Measurements from ENCODE around the gene PLCL1. TPM values are rescaled to one million over a fixed set of nuclear protein-coding genes. Genes with fewer than 3 reads are reported as not detected.

Gene PLCL1
- total RNA-seq, 1 experiment from 2014 or later = 1.6 TPM

- peaks cover 15% of the 10 kb centered on the region for H3K27me3 Mint-ChIP-seq (ENCODE audit: insufficient read depth, unreplicated experiment)
- H3K36me3 ChIP-seq (ENCODE audit: control insufficient read depth, insufficient read depth, low read length) = no peaks in the 10 kb centered on the region
- ChIA-PET POLR2A (no interaction called here), CTCF (interaction anchor here (0.6 kb wide), 1 partner anchor 484 kb away, joined by 8 read pairs; no protein-coding TSS in a partner anchor)
- intact Hi-C loops (cut with micrococcal nuclease; ENCODE audit: unreplicated experiment) = no loop called here
- TF ChIP-seq, protein P1, sequence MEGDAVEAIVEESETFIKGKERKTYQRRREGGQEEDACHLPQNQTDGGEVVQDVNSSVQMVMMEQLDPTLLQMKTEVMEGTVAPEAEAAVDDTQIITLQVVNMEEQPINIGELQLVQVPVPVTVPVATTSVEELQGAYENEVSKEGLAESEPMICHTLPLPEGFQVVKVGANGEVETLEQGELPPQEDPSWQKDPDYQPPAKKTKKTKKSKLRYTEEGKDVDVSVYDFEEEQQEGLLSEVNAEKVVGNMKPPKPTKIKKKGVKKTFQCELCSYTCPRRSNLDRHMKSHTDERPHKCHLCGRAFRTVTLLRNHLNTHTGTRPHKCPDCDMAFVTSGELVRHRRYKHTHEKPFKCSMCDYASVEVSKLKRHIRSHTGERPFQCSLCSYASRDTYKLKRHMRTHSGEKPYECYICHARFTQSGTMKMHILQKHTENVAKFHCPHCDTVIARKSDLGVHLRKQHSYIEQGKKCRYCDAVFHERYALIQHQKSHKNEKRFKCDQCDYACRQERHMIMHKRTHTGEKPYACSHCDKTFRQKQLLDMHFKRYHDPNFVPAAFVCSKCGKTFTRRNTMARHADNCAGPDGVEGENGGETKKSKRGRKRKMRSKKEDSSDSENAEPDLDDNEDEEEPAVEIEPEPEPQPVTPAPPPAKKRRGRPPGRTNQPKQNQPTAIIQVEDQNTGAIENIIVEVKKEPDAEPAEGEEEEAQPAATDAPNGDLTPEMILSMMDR (IDR thresholded peaks at IDR 0.05; ENCODE audit: insufficient read depth in 1 of 2, low read depth in 1 of 2, low read length in 1 of 2, severe bottlenecking in 1 of 2, unreplicated experiment in 1 of 2) = peak; percentile 60 to 61
- no peaks in the 10 kb centered on the region for H3K4me1 Mint-ChIP-seq (ENCODE audit: low read depth, unreplicated experiment)
- no peaks in the 10 kb centered on the region for H3K4me1 ChIP-seq
- H3K27me3 ChIP-seq (replicated peaks; ENCODE audit: control insufficient read depth, insufficient read depth, low read length) = no peaks in the 10 kb centered on the region
- no peaks in the 10 kb centered on the region for H3K9me3 ChIP-seq
- no peak overlapping the region for H3K4me3 Mint-ChIP-seq (ENCODE audit: unreplicated experiment)
- BruUV-seq (replicated peaks) = no TSS peak
- peak in 1 of 2 experiments; percentile 31 for DNase-seq
- no peaks in the 10 kb centered on the region for H3K9me3 Mint-ChIP-seq (ENCODE audit: unreplicated experiment)
- no peaks in the 10 kb centered on the region for H3K36me3 Mint-ChIP-seq (ENCODE audit: insufficient read depth, unreplicated experiment)
- no peak overlapping the region for H3K27ac Mint-ChIP-seq (ENCODE audit: unreplicated experiment)
- no peak overlapping the region for H3K4me3 ChIP-seq (ENCODE audit: low read depth, low read length)
These were observed 8.8 kb downstream of the PLCL1 start for GRCh38 chr2:197813093-197813787.

GRCh38 chr2:197814526-197814925, 10.1 kb downstream of the PLCL1 start:
- Mint-ChIP-seq H3K9me3 (ENCODE audit: unreplicated experiment) (no peaks in the 10 kb centered on the region), H3K36me3 (ENCODE audit: insufficient read depth, unreplicated experiment) (no peaks in the 10 kb centered on the region), H3K27ac (ENCODE audit: unreplicated experiment) (no peak overlapping the region), H3K4me3 (ENCODE audit: unreplicated experiment) (no peak overlapping the region), H3K4me1 (ENCODE audit: low read depth, unreplicated experiment) (no peaks in the 10 kb centered on the region), H3K27me3 (ENCODE audit: insufficient read depth, unreplicated experiment) (peaks cover 6% of the 10 kb centered on the region)
- Histone ChIP-seq H3K9me3 (no peaks in the 10 kb centered on the region), H3K4me3 (ENCODE audit: low read depth, low read length) (no peak overlapping the region), H3K27me3 (replicated peaks; ENCODE audit: control insufficient read depth, insufficient read depth, low read length) (no peaks in the 10 kb centered on the region), H3K36me3 (ENCODE audit: control insufficient read depth, insufficient read depth, low read length) (no peaks in the 10 kb centered on the region), H3K4me1 (no peaks in the 10 kb centered on the region)
- DNase-seq = no peak
- intact Hi-C loops (cut with micrococcal nuclease; ENCODE audit: unreplicated experiment) = no loop called here
- CTCF ChIA-PET = interaction anchor here (1.1 kb wide), 1 partner anchor 10 kb away, joined by 3 read pairs; the partner anchor contains the start of gene PLCL1
- no TSS peak for BruUV-seq (replicated peaks)
- POLR2A ChIA-PET = no interaction called here
- TF ChIP-seq, protein P1 (IDR thresholded peaks at IDR 0.05; ENCODE audit: insufficient read depth in 1 of 2, low read depth in 1 of 2, low read length in 1 of 2, severe bottlenecking in 1 of 2, unreplicated experiment in 1 of 2) = no peak

- no peaks in the 10 kb centered on the region for H3K4me1 ChIP-seq
- ChIA-PET POLR2A (no interaction called here), CTCF (no interaction called here)
- Mint-ChIP-seq H3K27me3 (ENCODE audit: insufficient read depth, unreplicated experiment) (peaks cover 8% of the 10 kb centered on the region), H3K4me1 (ENCODE audit: low read depth, unreplicated experiment) (no peaks in the 10 kb centered on the region), H3K9me3 (ENCODE audit: unreplicated experiment) (no peaks in the 10 kb centered on the region), H3K27ac (ENCODE audit: unreplicated experiment) (no peak overlapping the region), H3K36me3 (ENCODE audit: insufficient read depth, unreplicated experiment) (no peaks in the 10 kb centered on the region), H3K4me3 (ENCODE audit: unreplicated experiment) (no peak overlapping the region)
- H3K27me3 ChIP-seq (replicated peaks; ENCODE audit: control insufficient read depth, insufficient read depth, low read length) = no peaks in the 10 kb centered on the region
- no peak overlapping the region for H3K4me3 ChIP-seq (ENCODE audit: low read depth, low read length)
- BruUV-seq (replicated peaks) = no TSS peak
- no peak for DNase-seq
- no peaks in the 10 kb centered on the region for H3K9me3 ChIP-seq
- intact Hi-C loops (cut with micrococcal nuclease; ENCODE audit: unreplicated experiment) = no loop called here
- TF ChIP-seq, protein P1 (IDR thresholded peaks at IDR 0.05; ENCODE audit: insufficient read depth in 1 of 2, low read depth in 1 of 2, low read length in 1 of 2, severe bottlenecking in 1 of 2, unreplicated experiment in 1 of 2) = no peak
- no peaks in the 10 kb centered on the region for H3K36me3 ChIP-seq (ENCODE audit: control insufficient read depth, insufficient read depth, low read length)
These were observed 17.3 kb downstream of the PLCL1 start for GRCh38 chr2:197821550-197822289.
